ENCODE measurements around the gene ANO2.

Gene ANO2

GRCh38 chr12:5868625-5869295 lies 76.3 kb downstream of the ANO2 start:
- Histone ChIP-seq H3K4me1 (ENCODE audit: control insufficient read depth, low read length) (no peaks in the 10 kb centered on the region), H3K36me3 (ENCODE audit: control insufficient read depth, low read length) (no peaks in the 10 kb centered on the region), H3K27me3 (ENCODE audit: control insufficient read depth, low read length) (no peaks in the 10 kb centered on the region), H3K27ac (ENCODE audit: low read depth, low read length) (no peak overlapping the region), H3K79me2 (ENCODE audit: control insufficient read depth, low read length) (no peaks in the 10 kb centered on the region), H3K9me3 (ENCODE audit: control insufficient read depth, insufficient read depth, low read length) (no peaks in the 10 kb centered on the region), H3F3A (ENCODE audit: control insufficient read depth, insufficient read depth) (no peaks in the 10 kb centered on the region), H3K9me2 (replicated peaks; ENCODE audit: control insufficient read depth, low read length) (no peaks in the 10 kb centered on the region), H3K4me3 (ENCODE audit: low read length) (no peak overlapping the region), H3K4me2 (ENCODE audit: low read length) (no peak overlapping the region), H4K20me1 (ENCODE audit: control insufficient read depth, insufficient read depth, low read depth, low read length) (no peaks in the 10 kb centered on the region)
- TF ChIP-seq EZH2phosphoT487 (IDR thresholded peaks at IDR 0.05; ENCODE audit: borderline replicate concordance, low read length) (no peak), CTCF (IDR thresholded peaks at IDR 0.05; ENCODE audit: low read depth, low read length, poor library complexity, severe bottlenecking) (no peak)

GRCh38 chr12:5865397-5865796 lies 79.7 kb downstream of the ANO2 start:
- H3F3A ChIP-seq (ENCODE audit: control insufficient read depth, insufficient read depth), result no peaks in the 10 kb centered on the region
- no peak overlapping the region for H3K4me2 ChIP-seq (ENCODE audit: low read length)
- H3K9me3 ChIP-seq (ENCODE audit: control insufficient read depth, insufficient read depth, low read length), result no peaks in the 10 kb centered on the region
- no peaks in the 10 kb centered on the region for H3K27me3 ChIP-seq (ENCODE audit: control insufficient read depth, low read length)
- H3K79me2 ChIP-seq (ENCODE audit: control insufficient read depth, low read length), result no peaks in the 10 kb centered on the region
- H4K20me1 ChIP-seq (ENCODE audit: control insufficient read depth, insufficient read depth, low read depth, low read length), result no peaks in the 10 kb centered on the region
- no peak overlapping the region for H3K4me3 ChIP-seq (ENCODE audit: low read length)
- H3K9me2 ChIP-seq (replicated peaks; ENCODE audit: control insufficient read depth, low read length), result no peaks in the 10 kb centered on the region
- no peak for TF ChIP-seq EZH2phosphoT487 (IDR thresholded peaks at IDR 0.05; ENCODE audit: borderline replicate concordance, low read length)
- TF ChIP-seq CTCF (IDR thresholded peaks at IDR 0.05; ENCODE audit: low read depth, low read length, poor library complexity, severe bottlenecking), result no peak
- H3K27ac ChIP-seq (ENCODE audit: low read depth, low read length), result no peak overlapping the region
- no peaks in the 10 kb centered on the region for H3K36me3 ChIP-seq (ENCODE audit: control insufficient read depth, low read length)
- no peaks in the 10 kb centered on the region for H3K4me1 ChIP-seq (ENCODE audit: control insufficient read depth, low read length)

GRCh38 chr12:5864972-5865371 lies 80.1 kb downstream of the ANO2 start:
- H3K4me2 ChIP-seq (ENCODE audit: low read length), result no peak overlapping the region
- H3K79me2 ChIP-seq (ENCODE audit: control insufficient read depth, low read length), result no peaks in the 10 kb centered on the region
- no peaks in the 10 kb centered on the region for H3K36me3 ChIP-seq (ENCODE audit: control insufficient read depth, low read length)
- no peaks in the 10 kb centered on the region for H3K27me3 ChIP-seq (ENCODE audit: control insufficient read depth, low read length)
- H3K4me1 ChIP-seq (ENCODE audit: control insufficient read depth, low read length), result no peaks in the 10 kb centered on the region
- H4K20me1 ChIP-seq (ENCODE audit: control insufficient read depth, insufficient read depth, low read depth, low read length), result no peaks in the 10 kb centered on the region
- H3K4me3 ChIP-seq (ENCODE audit: low read length), result no peak overlapping the region
- H3K9me3 ChIP-seq (ENCODE audit: control insufficient read depth, insufficient read depth, low read length), result no peaks in the 10 kb centered on the region
- no peak overlapping the region for H3K27ac ChIP-seq (ENCODE audit: low read depth, low read length)
- TF ChIP-seq EZH2phosphoT487 (IDR thresholded peaks at IDR 0.05; ENCODE audit: borderline replicate concordance, low read length) (no peak), CTCF (IDR thresholded peaks at IDR 0.05; ENCODE audit: low read depth, low read length, poor library complexity, severe bottlenecking) (no peak)
- no peaks in the 10 kb centered on the region for H3F3A ChIP-seq (ENCODE audit: control insufficient read depth, insufficient read depth)
- no peaks in the 10 kb centered on the region for H3K9me2 ChIP-seq (replicated peaks; ENCODE audit: control insufficient read depth, low read length)

Measured in DOHH2 (cell line).